Dermis blood vessel endothelial cell (primary cell): ENCODE measurements around the gene NUP98. TPM values are rescaled to one million over a fixed set of nuclear protein-coding genes. Genes with fewer than 3 reads are reported as not detected.

Experiments
- DNase-seq: peaks from one replicate; pipeline ENCODE4 v3.0.0; 2010
- total RNA-seq: library from RNA; depleted of rRNA; stranded (reverse); fragments of >200 nt; gene quantifications from 2 replicates; pipeline ENCODE4 v1.2.3, GENCODE V29; 2014

NUP98 gene
- total RNA-seq, 1 donor from 2014 or later, result 110 TPM

DNA sequence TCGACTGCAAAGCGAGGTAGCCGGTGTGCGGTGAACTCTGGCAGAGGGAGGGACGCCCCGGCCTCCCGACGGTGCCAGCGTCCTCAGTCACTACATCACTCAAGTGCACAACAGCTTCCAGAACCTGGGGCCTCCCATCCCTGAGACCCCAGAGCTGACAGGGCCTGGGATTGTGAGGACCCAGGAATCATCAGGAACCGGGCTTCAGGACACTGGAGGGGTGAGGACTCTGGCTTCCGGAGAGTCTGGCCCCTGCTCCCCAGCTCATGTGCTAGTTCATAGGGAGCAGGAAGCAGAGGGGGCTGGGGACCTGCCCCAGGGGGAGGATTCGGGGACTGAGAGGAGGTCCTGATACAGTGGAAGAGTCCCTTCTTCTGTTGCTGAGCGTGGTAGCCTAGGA is 160.2 kb downstream of the NUP98 start:
- DNase-seq, result no peak

GRCh38 chr11:3635641-3636375 is 161.5 kb downstream of the NUP98 start:
- no peak for DNase-seq

DNA sequence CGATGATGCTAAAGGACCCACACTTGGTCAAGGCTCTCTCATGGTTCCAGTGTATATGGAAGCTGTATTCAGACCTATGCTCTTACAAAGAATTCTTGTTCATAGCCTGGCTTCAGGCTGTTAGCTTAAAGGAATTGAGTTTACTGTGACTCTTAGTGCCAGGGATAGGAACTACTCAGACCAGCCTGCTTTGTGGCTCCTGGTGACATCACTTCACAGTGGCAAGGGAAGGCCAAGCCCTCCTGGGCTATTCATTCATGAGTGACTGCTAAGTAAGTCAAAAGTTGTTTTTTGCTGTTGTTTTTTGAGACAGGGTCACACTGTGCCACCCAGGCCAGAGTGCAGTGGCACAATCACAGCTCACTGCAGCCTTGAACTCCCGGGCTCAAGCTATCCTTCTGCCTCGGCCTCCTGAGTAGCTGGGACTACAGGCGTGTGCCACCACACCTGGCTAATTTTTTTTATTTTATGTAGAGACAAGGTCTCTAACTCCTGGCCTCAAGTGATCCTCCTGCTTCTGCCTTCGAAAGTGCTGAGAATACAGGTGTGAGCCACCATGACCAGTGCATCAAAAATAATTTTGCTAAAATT is 165.2 kb downstream of the NUP98 start:
- DNase-seq, result no peak

DNA sequence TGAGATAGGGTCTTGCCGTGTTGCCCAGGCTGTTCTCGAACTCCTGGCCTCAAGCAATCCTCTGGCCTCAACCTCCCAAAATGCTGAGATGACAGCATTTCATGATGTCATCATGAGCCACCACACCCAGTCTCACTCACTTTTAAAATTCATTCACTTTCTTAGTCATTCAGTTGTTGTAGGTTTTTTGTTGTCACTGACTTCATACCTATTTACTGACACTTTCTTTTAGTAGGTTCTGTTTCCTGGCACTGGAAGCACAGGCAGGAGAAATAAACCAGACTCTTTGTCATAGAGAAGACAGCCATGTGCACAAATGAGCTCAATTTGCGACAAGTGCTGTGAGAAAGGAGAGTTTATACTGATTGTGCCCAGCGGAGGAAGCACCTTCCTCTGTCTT is 166.0 kb downstream of the NUP98 start:
- DNase-seq, result no peak

GRCh38 chr11:3627291-3627690 is 170.1 kb downstream of the NUP98 start:
- no peak for DNase-seq

DNA sequence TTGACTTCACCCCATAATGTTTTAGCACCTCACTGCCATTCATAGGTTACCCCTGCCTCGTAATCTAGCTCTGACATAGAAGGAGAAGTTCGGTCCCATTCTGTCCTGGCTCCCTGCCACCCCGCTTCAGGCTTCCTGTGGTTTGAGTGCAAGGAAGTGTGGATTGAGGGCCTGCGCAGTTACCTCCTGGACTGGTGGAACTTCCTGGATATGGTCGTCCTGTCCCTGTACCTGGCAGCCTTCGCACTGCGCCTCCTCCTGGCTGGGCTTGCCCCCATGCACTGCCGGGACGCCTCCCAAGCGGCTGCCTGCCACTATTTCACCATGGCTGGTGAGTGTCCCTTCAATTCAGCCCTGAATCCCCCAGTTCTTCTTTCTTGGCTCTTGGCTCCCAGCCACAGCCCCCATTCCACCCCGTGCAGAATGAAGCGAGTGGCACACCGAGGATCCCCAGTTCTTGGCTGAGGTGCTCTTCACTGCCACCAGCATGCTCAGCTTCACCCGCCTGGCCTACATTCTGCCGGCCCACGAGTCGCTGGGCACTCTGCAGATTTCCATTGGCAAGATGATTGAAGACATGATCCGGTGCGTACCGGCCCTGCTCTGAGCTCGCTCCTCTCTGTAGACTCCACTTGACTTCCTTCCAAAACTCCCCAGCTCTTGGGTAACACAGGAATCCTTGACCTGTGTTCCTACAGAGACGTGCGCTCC is 170.9 kb downstream of the NUP98 start:
- DNase-seq, result no peak

Other genes starting within 250 kb of the NUP98 start
- not detected in 2 replicates for gene ART5, start 155.6 kb downstream of the NUP98 start, total RNA-seq
- gene ART1, start 152.4 kb downstream of the NUP98 start, total RNA-seq, result not detected in 2 replicates
- 0.85 and 0.93 TPM in 2 replicates for gene CHRNA10, start 126.2 kb downstream of the NUP98 start, total RNA-seq
- gene PGAP2, start 11.0 kb upstream of the NUP98 start, total RNA-seq, result 7.3 and 10.2 TPM in 2 replicates
- 19.2 and 25.5 TPM in 2 replicates for gene RHOG, start 43.4 kb upstream of the NUP98 start, total RNA-seq
- 31.5 and 39.3 TPM in 2 replicates for gene STIM1, start 58.1 kb upstream of the NUP98 start, total RNA-seq